Caco-2 (cell line): Measurements from ENCODE around the gene BAAT. TPM values are rescaled to one million over a fixed set of nuclear protein-coding genes. Genes with fewer than 3 reads are reported as not detected.
A peak's percentile ranks its signal among the peaks of the same experiment; 100 is the strongest.

ENCODE experiments used
- BruUV-seq: library from RNA; stranded (reverse); fragments of 400-500 nt; replicated peaks from 2 replicates; lab custom pipeline; 2021; lab: Mats Ljungman, UMichigan
- CTCF ChIA-PET: fragments of 300-600 bp; sonication (Branson Sonifier 250); formaldehyde crosslinking; loops from one replicate; lab custom pipeline; 2022; ENCODE audit warnings: antibody characterized with exemption; lab: Charles Lee
- POLR2A ChIA-PET: fragments of 300-600 bp; sonication (Branson Sonifier 250); formaldehyde crosslinking; loops from one replicate; lab custom pipeline; 2022; ENCODE audit warnings: antibody characterized with exemption; lab: Charles Lee
- DNase-seq, 2 experiments: peaks; one replicate each; pipeline versions ENCODE4 v3.0.0 to v3.0.0-alpha.2; 2020 to 2022
- H3K27me3 ChIP-seq: replicated peaks from 2 replicates; pipeline ENCODE4 v1.6.0; 2011; ENCODE audit warnings: low read length; ENCODE audit not compliant: control insufficient read depth, insufficient read depth
- H3K36me3 ChIP-seq: 2 replicates; pipeline ENCODE4 v1.5.1; 2011; ENCODE audit warnings: low read length; ENCODE audit not compliant: control insufficient read depth, insufficient read depth
- H3K4me1 ChIP-seq: fragments of 250-450 bp; sonication (Bioruptor Pico); 2 replicates; pipeline ENCODE4 v1.5.1; 2020; ENCODE audit warnings: mild to moderate bottlenecking
- H3K4me3 ChIP-seq: 2 replicates; pipeline ENCODE4 v1.5.1; 2011; ENCODE audit warnings: low read depth, mild to moderate bottlenecking, control low read depth, low read length
- H3K9me3 ChIP-seq: fragments of 250-450 bp; sonication (Bioruptor Pico); 2 replicates; pipeline ENCODE4 v1.5.1; 2020; ENCODE audit warnings: mild to moderate bottlenecking, moderate library complexity
- H3K27ac Mint-ChIP-seq: one replicate; pipeline ENCODE4 v1.8.0; 2022; ENCODE audit warnings: mixed read lengths; ENCODE audit not compliant: unreplicated experiment
- H3K27me3 Mint-ChIP-seq: one replicate; pipeline ENCODE4 v1.8.0; 2022; ENCODE audit warnings: mixed read lengths; ENCODE audit not compliant: insufficient read depth, unreplicated experiment
- H3K36me3 Mint-ChIP-seq: one replicate; pipeline ENCODE4 v1.8.0; 2022; ENCODE audit warnings: mild to moderate bottlenecking, mixed read lengths; ENCODE audit not compliant: insufficient read depth, unreplicated experiment
- H3K4me1 Mint-ChIP-seq: one replicate; pipeline ENCODE4 v1.8.0; 2022; ENCODE audit warnings: low read depth, mixed read lengths; ENCODE audit not compliant: unreplicated experiment
- H3K4me3 Mint-ChIP-seq: one replicate; pipeline ENCODE4 v1.8.0; 2022; ENCODE audit warnings: mild to moderate bottlenecking, moderate library complexity, mixed read lengths; ENCODE audit not compliant: unreplicated experiment
- H3K9me3 Mint-ChIP-seq: one replicate; pipeline ENCODE4 v1.8.0; 2022; ENCODE audit warnings: mixed read lengths; ENCODE audit not compliant: unreplicated experiment
- CTCF ChIP-seq, 2 experiments: fragments of 200-600 bp in 1 of 2; IDR thresholded peaks; 1 replicate in 1 of 2; 2 replicates in 1 of 2; pipeline versions ENCODE4 v1.5.1 to v1.8.0; 2011 to 2022; ENCODE audit warnings: antibody characterized with exemption in 1 of 2, control low read depth in 1 of 2, inconsistent platforms in 1 of 2, low read depth in 1 of 2, low read length in 1 of 2, mild to moderate bottlenecking in 1 of 2, moderate library complexity in 1 of 2; ENCODE audit not compliant: insufficient read depth in 1 of 2, severe bottlenecking in 1 of 2, unreplicated experiment in 1 of 2
- intact Hi-C: fragments of 100-400 bp; cut with micrococcal nuclease; formaldehyde crosslinking; loops from one replicate; pipeline ENCODE4 v1.10.0; 2022; ENCODE audit not compliant: unreplicated experiment
- total RNA-seq: library from RNA; stranded (reverse); gene quantifications from 2 replicates; pipeline ENCODE4 v1.2.3, GENCODE V29; 2022

BAAT gene
- total RNA-seq, 1 experiment from 2014 or later: 1.1 TPM

- CTCF ChIA-PET: no interaction called here
- peak overlapping the region; percentile 11 for H3K27ac Mint-ChIP-seq
- H3K36me3 ChIP-seq: peaks cover 5% of the 10 kb centered on the region
Observed at GRCh38 chr9:101400120-101400519, 15.3 kb upstream of the BAAT start.

GRCh38 chr9:101399643-101399970, 14.8 kb upstream of the BAAT start:
- H3K27ac Mint-ChIP-seq: peak overlapping the region; percentile 97
- Histone ChIP-seq H3K36me3 (0 out of 2 replicates have a peak, but pooled peaks cover 2% of the 10 kb centered on the region), H3K9me3 (peaks cover 5% of the 10 kb centered on the region; the same call in 1 of the 2 replicates), H3K4me3 (peak overlapping the region; percentile 45), H3K4me1 (peaks cover 4% of the 10 kb centered on the region; the same call in 1 of the 2 replicates), H3K27me3 (no peaks in the 10 kb centered on the region)
- intact Hi-C loops: loop anchor here (2.0 kb wide), 1 partner anchor 49 kb away; no protein-coding TSS in a partner anchor
- TF ChIP-seq CTCF (IDR thresholded peaks at IDR 0.05; ENCODE audit: insufficient read depth in 1 of 2, low read depth in 1 of 2, low read length in 1 of 2, severe bottlenecking in 1 of 2, unreplicated experiment in 1 of 2): no peak
- CTCF ChIA-PET: no interaction called here
- peaks cover 19% of the 10 kb centered on the region for H3K4me1 Mint-ChIP-seq
- BruUV-seq: no TSS peak
- H3K27me3 Mint-ChIP-seq: no peaks in the 10 kb centered on the region
- peak overlapping the region; percentile 97 for H3K4me3 Mint-ChIP-seq
- H3K9me3 Mint-ChIP-seq: peaks cover 42% of the 10 kb centered on the region
- POLR2A ChIA-PET: no interaction called here
- peaks cover 82% of the 10 kb centered on the region for H3K36me3 Mint-ChIP-seq
- DNase-seq: no peak

More at GRCh38 chr9:101400120-101400519, 15.3 kb upstream of the BAAT start:
- POLR2A ChIA-PET: no interaction called here
- DNase-seq: no peak
- Mint-ChIP-seq H3K9me3 (peaks cover 42% of the 10 kb centered on the region), H3K4me3 (peak overlapping the region; percentile 97), H3K27me3 (no peaks in the 10 kb centered on the region), H3K4me1 (peaks cover 19% of the 10 kb centered on the region), H3K36me3 (peaks cover 82% of the 10 kb centered on the region)
- peaks cover 3% of the 10 kb centered on the region for H3K9me3 ChIP-seq
- H3K4me1 ChIP-seq: peaks cover 4% of the 10 kb centered on the region; the same call in 1 of the 2 replicates
- H3K4me3 ChIP-seq: peak overlapping the region; percentile 45; the same call in 1 of the 2 replicates
- TF ChIP-seq CTCF (IDR thresholded peaks at IDR 0.05; ENCODE audit: insufficient read depth in 1 of 2, low read depth in 1 of 2, low read length in 1 of 2, severe bottlenecking in 1 of 2, unreplicated experiment in 1 of 2): no peak
- no peaks in the 10 kb centered on the region for H3K27me3 ChIP-seq
- TSS peak; percentile 15 for BruUV-seq
- intact Hi-C loops: no loop called here

GRCh38 chr9:101398930-101399642, 14.3 kb upstream of the BAAT start:
- peaks cover 44% of the 10 kb centered on the region for H3K9me3 Mint-ChIP-seq
- Histone ChIP-seq H3K4me1 (peaks cover 4% of the 10 kb centered on the region; the same call in 1 of the 2 replicates), H3K4me3 (peak overlapping the region; percentile 45), H3K27me3 (no peaks in the 10 kb centered on the region), H3K9me3 (peaks cover 5% of the 10 kb centered on the region; the same call in 1 of the 2 replicates), H3K36me3 (peaks cover 2% of the 10 kb centered on the region; the same call in 1 of the 2 replicates)
- no peak for TF ChIP-seq CTCF (IDR thresholded peaks at IDR 0.05; ENCODE audit: insufficient read depth in 1 of 2, low read depth in 1 of 2, low read length in 1 of 2, severe bottlenecking in 1 of 2, unreplicated experiment in 1 of 2)
- POLR2A ChIA-PET: interaction anchor here (0.7 to 1.0 kb wide), 6 partner anchors 10 to 135 kb away, joined by 3 to 13 read pairs (median 6); partner anchors contain the start of gene RNF20
- H3K27me3 Mint-ChIP-seq: no peaks in the 10 kb centered on the region
- CTCF ChIA-PET: interaction anchor here (0.7 to 1.4 kb wide), 3 partner anchors 10 to 60 kb away, joined by 4 to 11 read pairs (median 5); no protein-coding TSS in a partner anchor
- peaks cover 82% of the 10 kb centered on the region for H3K36me3 Mint-ChIP-seq
- no peak for DNase-seq
- H3K4me3 Mint-ChIP-seq: peak overlapping the region; percentile 97
- peak overlapping the region; percentile 97 for H3K27ac Mint-ChIP-seq
- peaks cover 19% of the 10 kb centered on the region for H3K4me1 Mint-ChIP-seq
- intact Hi-C loops: loop anchor here (1.0 to 2.0 kb wide), 5 partner anchors 33 to 134 kb away; partner anchors contain the start of gene RNF20
- no TSS peak for BruUV-seq
